Activated CD4-positive, CD25-positive, alpha-beta regulatory T cell treated with anti-CD3 and anti-CD28 coated beads, Interleukin-2, amount 50 U/mL, for 16 hours (primary cell): ENCODE measurements around the gene LRTM1.

Source experiments
- DNase-seq: peaks from one replicate; pipeline ENCODE4 v3.0.0-alpha.2; 2020; ENCODE audit warnings: low read depth, low spot score

LRTM1 gene

DNA sequence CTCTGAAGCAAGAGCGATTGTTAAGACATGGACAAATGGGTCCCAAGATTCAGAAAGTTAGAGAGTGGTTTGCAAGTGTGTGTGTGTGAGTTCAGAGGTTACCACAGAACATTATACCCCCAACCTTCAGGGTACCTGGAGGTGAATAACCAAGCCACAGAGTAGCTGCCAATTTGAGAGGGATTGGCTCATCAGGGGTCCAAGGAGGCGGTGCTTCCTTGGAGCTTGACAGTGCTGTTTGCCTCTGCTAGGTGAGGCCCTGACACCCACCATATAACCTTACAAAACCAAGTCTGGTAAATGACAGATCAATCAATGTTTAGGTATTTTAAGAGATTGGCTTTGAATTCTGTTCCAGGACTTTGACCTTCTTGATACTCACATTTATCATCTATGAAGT lies 35.7 kb downstream of the LRTM1 start:
- DNase-seq: no peak

DNA sequence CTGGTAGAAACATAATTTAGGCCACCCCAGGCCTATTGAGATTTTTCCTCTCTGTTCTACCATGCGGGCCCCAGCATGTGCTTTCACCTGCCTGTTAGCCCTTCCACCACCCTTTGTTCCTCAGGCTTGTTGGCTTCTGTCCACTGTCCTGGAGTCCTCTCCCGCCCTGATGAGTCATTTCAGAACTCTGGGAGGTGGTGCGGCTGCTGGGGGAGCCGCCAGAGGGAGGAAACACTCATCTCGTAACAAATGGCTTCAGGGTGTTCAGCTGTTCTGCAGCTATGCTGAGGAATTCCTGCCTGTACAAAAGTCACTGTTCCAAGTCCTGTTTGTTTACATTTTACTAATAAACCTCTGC lies 36.3 kb downstream of the LRTM1 start:
- DNase-seq: no peak

DNA sequence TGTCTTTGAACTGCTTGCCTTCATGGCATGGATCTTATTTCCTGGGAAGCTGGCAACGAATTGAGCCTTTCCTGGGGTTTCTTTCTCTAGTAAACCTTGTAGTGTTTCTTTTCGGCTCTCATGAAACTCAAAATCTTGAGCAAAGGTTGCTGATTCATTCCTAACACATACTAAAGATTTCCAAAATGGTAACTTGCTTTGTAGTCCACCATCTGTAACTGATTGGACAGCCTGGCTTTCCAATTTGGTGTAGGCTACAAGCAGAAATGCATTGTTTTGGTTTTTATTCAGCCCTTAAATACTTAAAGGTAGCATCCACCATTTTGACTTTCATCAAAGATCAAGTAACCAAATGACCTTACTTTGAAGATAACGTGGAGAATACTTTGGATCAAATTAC lies 38.1 kb downstream of the LRTM1 start:
- DNase-seq: no peak

DNA sequence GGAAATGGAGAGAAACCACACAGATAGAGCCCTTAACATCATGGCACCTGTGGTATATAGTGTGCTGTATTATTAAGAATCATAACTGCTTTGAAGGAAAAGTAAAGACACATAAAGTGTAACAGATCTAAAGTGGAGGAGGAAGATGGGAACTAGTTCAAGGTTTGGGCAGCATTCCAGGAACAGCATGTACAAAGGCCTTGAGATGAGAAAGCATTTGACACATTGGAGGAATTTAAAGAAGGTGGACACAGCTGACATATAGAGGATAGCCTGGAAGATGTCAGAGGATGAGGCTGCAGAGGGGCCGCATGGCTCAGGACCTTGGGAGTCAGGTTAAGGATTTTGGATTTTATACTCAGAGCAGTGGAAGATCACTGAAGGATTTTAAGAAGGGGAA lies 39.0 kb downstream of the LRTM1 start:
- no peak for DNase-seq

DNA sequence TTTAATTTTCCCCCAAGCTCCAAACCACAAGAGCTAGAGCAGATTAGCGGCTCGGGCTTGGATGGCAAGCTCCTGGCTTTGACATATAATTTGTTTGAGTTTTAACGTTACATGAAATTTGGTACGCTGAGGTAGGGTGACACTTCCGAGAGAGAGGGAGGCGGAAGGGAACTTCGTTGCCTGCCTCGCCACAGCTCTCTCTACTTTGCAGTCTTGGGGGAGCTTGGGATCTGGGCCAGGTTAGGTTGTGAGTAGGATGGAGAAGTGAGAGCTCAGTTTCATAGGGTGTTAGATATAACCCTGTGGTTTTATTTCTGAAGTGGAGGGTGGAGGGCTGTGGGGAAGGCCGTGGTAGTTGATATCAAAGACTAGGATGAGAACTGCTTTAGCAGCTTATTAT lies 39.7 kb downstream of the LRTM1 start:
- DNase-seq: no peak

DNA sequence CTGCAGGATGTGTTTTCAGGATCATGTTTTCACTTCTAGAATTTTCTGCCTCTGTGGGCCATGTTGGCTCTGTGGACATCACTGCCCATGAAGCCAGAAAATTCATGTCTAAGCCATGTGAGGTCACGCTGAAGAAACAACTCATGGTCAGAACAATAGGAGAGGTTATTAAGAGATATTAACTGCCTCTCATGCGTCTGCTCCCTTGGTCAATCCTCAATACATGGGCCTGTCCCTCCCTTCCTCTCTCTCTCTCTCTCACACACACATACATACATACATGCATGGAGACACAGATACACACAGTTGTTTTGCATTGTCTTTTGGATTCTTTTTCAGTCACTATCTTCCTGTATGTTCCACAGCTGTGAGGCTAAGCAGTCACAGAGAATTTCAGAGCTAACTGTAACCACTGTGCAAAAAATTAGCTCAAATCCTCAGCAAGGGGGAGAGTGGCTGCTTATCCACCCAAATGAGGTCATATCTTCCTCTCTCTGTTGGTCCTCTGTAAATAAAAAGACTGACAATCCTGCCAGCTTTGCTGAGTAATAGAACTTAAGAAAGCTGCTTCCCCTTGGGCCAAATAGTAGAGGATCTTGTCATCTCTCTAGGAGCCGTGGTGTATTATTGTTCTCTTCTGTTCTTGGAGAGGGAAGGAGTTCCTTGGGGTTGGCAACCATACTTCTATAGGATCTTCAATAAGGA lies 45.6 kb downstream of the LRTM1 start:
- no peak for DNase-seq

DNA sequence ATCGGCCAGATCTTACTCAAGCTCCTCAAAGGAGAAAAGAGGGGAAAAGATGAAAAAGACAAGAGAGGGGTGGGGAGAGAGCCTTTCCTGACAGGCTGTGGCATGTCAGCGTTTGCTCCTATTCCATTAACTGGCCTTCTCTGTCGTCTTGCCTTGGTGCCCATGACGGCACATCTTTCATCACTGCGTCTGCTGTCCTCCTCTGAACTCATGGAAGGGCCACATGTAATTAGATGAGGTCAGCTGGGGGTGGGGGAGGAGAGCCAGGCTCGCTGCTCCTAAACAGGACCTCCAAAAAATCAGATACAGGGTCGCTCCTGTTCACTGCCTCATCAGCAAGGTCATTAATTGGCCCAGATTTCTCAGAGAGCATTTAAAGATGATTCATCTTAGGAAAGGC lies 49.7 kb downstream of the LRTM1 start:
- no peak for DNase-seq

DNA sequence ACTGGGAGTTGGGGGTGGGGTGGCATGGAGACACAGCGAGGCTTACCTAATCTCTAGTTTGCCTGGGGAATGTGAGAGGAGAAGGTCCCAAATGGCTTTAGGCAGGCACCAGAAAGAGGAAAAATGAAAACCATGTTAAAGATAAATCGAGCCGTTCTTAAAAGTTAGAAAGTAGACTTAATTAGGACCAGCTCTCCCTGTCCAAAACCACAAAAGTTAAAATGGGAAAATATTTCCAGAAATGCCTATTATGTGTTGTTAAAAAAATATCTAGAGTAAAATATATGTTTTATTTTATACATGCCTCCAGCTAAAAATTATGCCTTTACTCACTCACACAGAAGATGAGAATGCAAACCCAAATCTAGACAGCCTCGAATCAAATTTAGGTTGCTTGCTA lies 50.1 kb downstream of the LRTM1 start:
- no peak for DNase-seq

DNA sequence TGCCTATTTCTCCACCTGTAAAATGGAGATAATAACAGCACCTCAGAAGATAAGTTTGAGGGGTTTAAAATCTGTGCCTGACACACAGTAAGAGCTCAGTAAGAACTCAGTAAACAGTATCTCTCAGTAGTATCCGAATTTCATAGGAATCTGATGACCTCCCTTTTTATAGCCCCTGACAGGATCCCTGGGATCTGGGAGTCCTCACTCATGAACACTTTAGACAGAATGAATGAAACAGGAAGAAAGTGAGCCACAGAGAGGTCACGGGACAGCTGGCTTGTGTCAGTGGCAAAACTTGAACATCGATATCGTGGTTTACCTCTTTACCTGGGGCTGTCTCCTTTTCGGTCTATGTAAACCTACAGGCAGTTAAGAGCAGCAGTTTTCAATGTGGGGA lies 51.2 kb downstream of the LRTM1 start:
- no peak for DNase-seq

DNA sequence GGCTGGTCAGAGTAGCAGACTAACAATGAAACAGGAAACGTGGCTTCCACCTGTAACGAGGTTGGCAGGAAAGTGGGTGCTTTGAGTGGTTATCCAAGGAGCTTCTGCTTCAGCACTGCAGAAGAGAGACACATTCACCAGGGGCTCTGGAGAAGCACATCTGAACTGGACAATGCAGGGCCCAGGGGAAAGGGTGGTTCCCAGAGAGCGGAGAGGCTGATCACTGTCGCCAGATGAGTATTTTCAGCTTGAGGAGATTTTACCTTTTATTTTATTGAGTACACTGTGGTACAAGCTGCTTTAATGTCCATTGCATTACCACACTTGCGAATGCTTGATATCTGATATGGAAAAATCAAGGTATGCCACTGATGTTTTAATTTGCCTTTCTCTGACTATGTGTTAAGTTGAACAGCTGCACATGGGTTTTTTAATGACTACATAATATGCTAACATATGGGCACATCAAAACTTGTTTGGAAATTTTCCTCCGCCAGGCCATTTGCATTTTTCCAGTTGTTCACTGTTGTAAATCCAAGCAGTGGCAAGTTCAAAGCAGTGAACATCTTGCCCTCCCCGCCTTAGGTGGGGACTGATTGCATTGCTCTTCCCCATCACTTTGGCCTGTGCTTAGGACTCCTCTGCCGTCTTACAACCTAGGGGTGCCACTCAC lies 52.1 kb downstream of the LRTM1 start:
- DNase-seq: no peak

DNA sequence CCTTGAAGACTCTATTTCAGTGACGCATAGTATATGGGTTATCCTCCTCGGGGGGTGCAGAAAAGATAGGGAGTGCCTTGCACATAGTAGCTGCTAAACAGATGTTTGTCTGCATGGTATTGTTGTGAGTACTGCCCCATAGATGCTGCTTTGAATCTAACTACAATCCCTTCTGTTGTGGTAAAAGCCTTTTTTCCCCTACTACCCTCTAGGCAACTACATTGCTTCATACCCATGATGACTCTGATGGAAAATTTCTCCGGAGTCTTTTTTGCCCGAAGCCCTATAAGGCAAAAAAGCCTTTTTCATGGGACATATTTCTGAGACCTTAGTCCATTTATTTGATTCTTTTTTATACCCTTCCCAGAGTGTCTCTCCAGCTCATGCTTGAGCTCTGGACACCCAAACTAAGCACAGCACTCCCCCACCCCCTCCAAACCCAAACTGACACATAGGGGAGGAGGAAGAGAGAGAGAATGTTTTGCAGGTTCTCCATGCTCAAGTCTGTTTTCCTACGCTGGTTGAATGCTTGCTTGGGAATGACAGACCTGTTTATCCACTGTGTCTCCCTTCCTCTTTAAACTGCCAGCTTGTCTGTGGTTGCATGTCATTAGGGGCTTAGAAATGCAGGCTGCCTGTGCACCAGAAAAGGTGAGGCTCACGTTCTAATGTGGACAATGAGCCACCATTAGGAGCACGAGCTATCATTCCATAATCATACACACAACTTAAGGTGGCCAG lies 52.9 kb downstream of the LRTM1 start:
- no peak for DNase-seq

DNA sequence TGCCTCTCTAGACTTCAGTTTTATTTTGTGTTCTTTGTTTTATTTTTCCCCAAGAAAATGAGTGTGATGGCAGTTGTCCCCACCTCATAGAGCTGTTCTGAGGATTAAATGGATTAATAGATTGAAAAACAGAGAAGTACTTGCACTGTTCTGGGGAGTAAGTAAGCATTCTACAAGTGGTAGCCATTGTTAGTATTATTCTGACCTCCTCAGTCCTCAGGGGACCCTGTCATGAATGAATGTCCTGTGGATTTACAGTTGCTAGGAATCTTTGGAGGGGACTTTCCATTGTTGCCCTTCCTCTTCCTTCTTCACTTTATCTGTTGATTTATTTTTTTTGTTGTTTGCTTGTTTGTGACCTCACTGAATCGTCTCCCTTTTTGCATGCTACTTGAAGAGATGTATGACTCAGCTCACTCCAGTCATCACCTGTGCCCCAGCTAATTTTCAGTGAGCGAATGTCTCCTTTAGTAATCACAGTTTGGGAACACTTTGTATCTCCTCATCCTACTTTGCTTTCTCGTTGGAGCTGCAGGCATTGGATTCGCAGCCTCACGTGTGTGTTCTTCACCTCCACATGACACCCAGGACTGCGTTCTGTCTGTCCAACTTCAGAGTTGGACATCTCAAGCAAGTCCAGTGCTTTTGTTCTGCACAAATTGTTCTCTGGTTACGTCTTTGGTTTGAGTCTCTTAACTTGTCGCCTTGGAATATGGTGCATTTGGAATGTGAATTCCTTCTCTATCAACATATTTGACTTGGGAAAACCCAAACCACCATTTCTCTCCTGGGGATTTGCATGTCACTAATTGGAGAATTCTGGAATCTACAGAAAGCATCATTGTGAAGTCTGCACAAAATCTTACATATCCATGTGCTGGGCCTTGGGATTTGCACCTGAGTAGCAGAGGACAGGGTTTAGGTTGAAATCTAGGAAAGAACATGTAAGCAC lies 54.5 kb downstream of the LRTM1 start:
- DNase-seq: no peak

DNA sequence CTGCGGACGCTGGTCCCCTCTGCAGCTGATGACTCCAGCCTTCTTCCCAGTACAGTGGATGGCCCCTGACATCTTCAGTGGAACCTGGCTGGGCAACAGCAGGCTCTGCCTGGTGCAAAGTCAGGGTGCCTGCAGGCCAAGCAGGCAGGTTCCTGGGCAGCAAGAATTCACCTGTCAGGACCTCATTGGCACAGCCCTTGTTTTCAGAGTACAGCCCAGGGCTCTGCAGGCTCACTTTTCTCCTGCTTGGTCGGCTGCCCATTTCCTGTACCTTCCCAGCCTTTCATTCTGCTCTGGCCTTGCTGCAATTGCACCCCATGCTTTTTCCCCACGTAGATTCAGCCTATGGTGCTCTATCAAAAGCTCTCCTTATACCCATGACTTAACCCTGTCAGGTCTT lies 56.0 kb downstream of the LRTM1 start:
- no peak for DNase-seq

DNA sequence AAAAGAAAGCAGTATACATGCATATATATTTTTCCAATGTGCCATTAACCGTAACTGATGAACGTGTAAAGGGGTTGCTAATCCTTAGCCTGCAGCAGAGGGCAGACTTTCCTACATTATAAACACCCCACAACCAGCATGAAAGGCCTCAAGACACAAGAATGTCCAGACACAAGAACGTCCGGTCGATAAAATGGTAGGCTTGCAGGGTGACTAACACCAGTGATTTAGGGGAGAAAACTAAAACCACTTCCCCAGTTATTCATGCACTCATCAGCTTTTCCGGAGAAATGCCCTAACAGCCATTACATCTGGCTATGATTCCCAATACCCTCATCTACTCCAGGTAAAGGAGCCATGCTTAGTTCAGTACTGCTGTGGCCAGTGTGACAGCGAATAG lies 57.4 kb downstream of the LRTM1 start:
- no peak for DNase-seq
